ENCODE measurements around the gene APOBR.
"Not testable (repeated sequence)": the region's sequence is repeated elsewhere in the genome, so short reads cannot be mapped to it uniquely, and the experiment has no call there.

Gene APOBR

GRCh38 chr16:28528463-28528867, 34.0 kb downstream of the APOBR start:
- no peak for DNase-seq

GRCh38 chr16:28529124-28529523, 34.7 kb downstream of the APOBR start:
- DNase-seq: no peak

GRCh38 chr16:28531777-28532744, 37.6 kb downstream of the APOBR start:
- peak; percentile 64 for DNase-seq

GRCh38 chr16:28532940-28533647, 38.7 kb downstream of the APOBR start:
- DNase-seq: no peak

- DNase-seq: peak; percentile 50
Measured at GRCh38 chr16:28534542-28535373, 40.3 kb downstream of the APOBR start.

- DNase-seq: no peak
Measured at GRCh38 chr16:28537076-28537475, 42.6 kb downstream of the APOBR start.

GRCh38 chr16:28537964-28538732, 43.7 kb downstream of the APOBR start:
- DNase-seq: no peak

- DNase-seq: peak; percentile 97
Measured at GRCh38 chr16:28538733-28539596, 44.5 kb downstream of the APOBR start, which contains the start of gene NUPR1. Gene NUPR1, minus strand, starts transcription at chr16:28538974. Its CDS starts 67 bp downstream, at chr16:28538907.

- DNase-seq: no peak
Measured at GRCh38 chr16:28540346-28540745, 45.9 kb downstream of the APOBR start.

GRCh38 chr16:28542646-28543045, 48.2 kb downstream of the APOBR start:
- no peak for DNase-seq

- DNase-seq: peak; percentile 49
Measured at GRCh38 chr16:28543072-28543471, 48.6 kb downstream of the APOBR start.

- no peak for DNase-seq
Measured at GRCh38 chr16:28544998-28545397, 50.6 kb downstream of the APOBR start.

- not testable (repeated sequence) for DNase-seq
Measured at GRCh38 chr16:28545964-28546363, 51.5 kb downstream of the APOBR start.

GRCh38 chr16:28546626-28547025, 52.2 kb downstream of the APOBR start:
- DNase-seq: no peak

GRCh38 chr16:28548306-28548802, 53.9 kb downstream of the APOBR start:
- DNase-seq: no peak
